Thyroid gland (tissue), 4 donors: ENCODE measurements around the gene DPEP2NB.

Experiments
- POLR2A ChIP-seq, 2 donors: fragments of 450-650 bp; IDR thresholded peaks; one replicate each; pipeline ENCODE4 v1.6.1; 2017; ENCODE audit warnings: antibody characterized with exemption in 2 of 2, mild to moderate bottlenecking in 2 of 2, moderate library complexity in 1 of 2
- TF ChIP-seq, protein P1 (sequence below), 6 experiments: fragments of 200-600 bp in 3 of 6; fragments of 450-650 bp in 3 of 6; sonication (generic) in 3 of 6; IDR thresholded peaks; one replicate each; pipeline ENCODE4 v1.5.1; 2016 to 2019; ENCODE audit warnings: antibody characterized with exemption in 6 of 6, mild to moderate bottlenecking in 2 of 6, inconsistent platforms in 1 of 6, moderate library complexity in 1 of 6

DNA sequence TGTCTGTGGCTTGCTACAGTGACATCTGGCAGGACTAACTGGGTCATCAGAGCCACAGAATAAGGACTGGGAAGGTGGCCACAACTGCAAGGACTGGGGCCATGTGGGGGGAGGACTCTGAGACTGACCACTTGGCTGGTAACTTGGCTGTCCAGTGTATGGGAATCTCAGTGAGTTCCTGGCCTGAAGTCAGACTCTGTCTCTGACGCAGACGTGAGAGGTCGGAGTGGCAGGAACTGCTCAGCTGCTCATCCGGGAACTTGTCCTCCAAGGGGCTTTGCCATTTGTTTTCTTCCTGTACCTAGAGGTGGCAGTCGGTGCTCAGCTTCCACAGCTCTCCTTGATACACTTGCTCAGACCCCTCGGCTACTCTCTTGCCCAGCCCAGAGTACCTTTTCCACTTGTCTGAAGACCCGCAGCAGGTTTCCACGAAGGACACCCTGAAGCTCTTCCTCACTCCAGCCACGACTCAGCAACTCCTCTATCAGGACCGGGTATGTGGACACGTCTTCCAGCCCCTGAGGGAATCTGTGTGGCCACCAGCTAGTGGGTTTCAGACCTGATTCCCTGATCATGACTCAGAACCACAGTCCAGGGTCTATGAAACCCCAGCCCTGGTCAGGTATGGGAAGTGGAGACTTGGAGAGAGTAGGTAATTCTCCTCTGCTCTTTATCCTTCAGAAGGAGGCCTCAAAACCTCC lies 28.1 kb downstream of the DPEP2NB start:
- TF ChIP-seq, protein P1, sequence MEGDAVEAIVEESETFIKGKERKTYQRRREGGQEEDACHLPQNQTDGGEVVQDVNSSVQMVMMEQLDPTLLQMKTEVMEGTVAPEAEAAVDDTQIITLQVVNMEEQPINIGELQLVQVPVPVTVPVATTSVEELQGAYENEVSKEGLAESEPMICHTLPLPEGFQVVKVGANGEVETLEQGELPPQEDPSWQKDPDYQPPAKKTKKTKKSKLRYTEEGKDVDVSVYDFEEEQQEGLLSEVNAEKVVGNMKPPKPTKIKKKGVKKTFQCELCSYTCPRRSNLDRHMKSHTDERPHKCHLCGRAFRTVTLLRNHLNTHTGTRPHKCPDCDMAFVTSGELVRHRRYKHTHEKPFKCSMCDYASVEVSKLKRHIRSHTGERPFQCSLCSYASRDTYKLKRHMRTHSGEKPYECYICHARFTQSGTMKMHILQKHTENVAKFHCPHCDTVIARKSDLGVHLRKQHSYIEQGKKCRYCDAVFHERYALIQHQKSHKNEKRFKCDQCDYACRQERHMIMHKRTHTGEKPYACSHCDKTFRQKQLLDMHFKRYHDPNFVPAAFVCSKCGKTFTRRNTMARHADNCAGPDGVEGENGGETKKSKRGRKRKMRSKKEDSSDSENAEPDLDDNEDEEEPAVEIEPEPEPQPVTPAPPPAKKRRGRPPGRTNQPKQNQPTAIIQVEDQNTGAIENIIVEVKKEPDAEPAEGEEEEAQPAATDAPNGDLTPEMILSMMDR (IDR thresholded peaks at IDR 0.05): no peak
- no peak for TF ChIP-seq POLR2A (IDR thresholded peaks at IDR 0.05)
